Measurements from ENCODE around the gene C18orf32. TPM values are rescaled to one million over a fixed set of nuclear protein-coding genes. Genes with fewer than 3 reads are reported as not detected.
A peak's percentile ranks its signal among the peaks of the same experiment; 100 is the strongest.

C18orf32 gene
- total and polyA plus RNA-seq, 2 donors (not counting 1 experiment from before 2014, with no cell fraction given), result 11.9 to 39.1 TPM

- Histone ChIP-seq H2AFZ (ENCODE audit: low read length) (no peak overlapping the region), H3K27me3 (ENCODE audit: control insufficient read depth, insufficient read depth, low read length) (no peaks in the 10 kb centered on the region), H3K79me2 (ENCODE audit: control insufficient read depth, insufficient read depth, low read length) (no peaks in the 10 kb centered on the region), H3K4me2 (ENCODE audit: extremely low read depth, insufficient read depth, low read length) (no peak overlapping the region), H4K20me1 (ENCODE audit: control insufficient read depth, extremely low read depth, insufficient read depth, low read length) (no peaks in the 10 kb centered on the region), H3K27ac (ENCODE audit: insufficient read depth, low read length) (no peak overlapping the region), H3K9me3 (ENCODE audit: control insufficient read depth, insufficient read depth, low read depth, low read length) (no peaks in the 10 kb centered on the region), H3K36me3 (ENCODE audit: control insufficient read depth, insufficient read depth, low read length) (no peaks in the 10 kb centered on the region), H3K9ac (ENCODE audit: insufficient read depth, low read length) (no peak overlapping the region), H3K4me3 (replicated peaks in 1 of 4; ENCODE audit: control extremely low read depth in 1 of 4, insufficient read depth in 1 of 4, low read depth in 3 of 4, low read length in 4 of 4) (no peak overlapping the region), H3K4me1 (ENCODE audit: control insufficient read depth, extremely low read depth, insufficient read depth, low read length) (no peaks in the 10 kb centered on the region)
- DNase-seq (ENCODE audit: low read depth in 2 of 2), result no peak
- no peak for TF ChIP-seq EZH2 (IDR thresholded peaks at IDR 0.05; ENCODE audit: low read length, missing control alignments)
- TF ChIP-seq CTCF (conservative IDR thresholded peaks at IDR 0.05 in 1 of 2, IDR thresholded peaks at IDR 0.05 in 1 of 2; ENCODE audit: low read depth in 1 of 2, low read length in 2 of 2), result no peak
These were observed 54.4 kb downstream of the C18orf32 start for GRCh38 chr18:49432602-49433001.

DNA sequence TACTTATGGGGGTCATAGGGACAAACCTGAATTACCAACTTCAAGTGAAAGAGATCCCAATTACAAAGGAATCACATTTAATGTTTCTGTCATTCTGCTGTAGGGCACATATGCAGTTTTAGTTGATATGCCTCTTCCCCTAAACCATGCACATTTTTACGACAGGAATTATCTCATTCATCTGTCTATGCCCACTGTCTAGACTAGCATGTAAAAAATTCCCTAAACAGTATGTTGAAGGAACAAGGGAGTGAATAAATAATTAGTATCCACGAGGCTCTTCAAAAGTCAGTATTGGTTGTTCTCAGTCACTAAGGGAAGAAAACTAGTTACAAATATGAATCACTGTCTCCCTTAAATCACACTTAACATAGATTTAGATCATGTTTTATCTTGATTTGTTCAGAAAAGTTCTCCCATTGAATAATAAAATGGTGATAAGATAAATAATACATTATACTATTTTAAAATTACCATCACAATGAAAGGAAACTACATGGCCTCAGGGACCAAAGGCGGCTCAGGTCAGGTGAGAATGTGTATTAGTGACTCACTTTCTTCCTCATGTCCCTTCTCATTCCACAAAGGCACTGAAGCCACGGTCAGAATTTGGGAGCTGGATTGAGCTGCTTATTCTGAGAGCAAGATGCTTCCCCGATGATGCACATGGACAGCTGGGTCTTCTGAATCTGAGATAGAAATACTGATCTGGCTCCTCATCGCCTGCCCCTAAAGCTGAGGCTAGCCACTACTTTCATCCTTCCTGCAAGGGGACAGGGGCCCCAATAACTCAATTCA lies 55.7 kb downstream of the C18orf32 start:
- Histone ChIP-seq H4K20me1 (ENCODE audit: control insufficient read depth, extremely low read depth, insufficient read depth, low read length) (no peaks in the 10 kb centered on the region), H2AFZ (ENCODE audit: low read length) (no peak overlapping the region), H3K27me3 (ENCODE audit: control insufficient read depth, insufficient read depth, low read length) (no peaks in the 10 kb centered on the region), H3K4me3 (replicated peaks in 1 of 4; ENCODE audit: control extremely low read depth in 1 of 4, insufficient read depth in 1 of 4, low read depth in 3 of 4, low read length in 4 of 4) (no peak overlapping the region), H3K9me3 (ENCODE audit: control insufficient read depth, insufficient read depth, low read depth, low read length) (no peaks in the 10 kb centered on the region), H3K36me3 (ENCODE audit: control insufficient read depth, insufficient read depth, low read length) (no peaks in the 10 kb centered on the region), H3K27ac (ENCODE audit: insufficient read depth, low read length) (no peak overlapping the region), H3K4me2 (ENCODE audit: extremely low read depth, insufficient read depth, low read length) (no peak overlapping the region), H3K4me1 (ENCODE audit: control insufficient read depth, extremely low read depth, insufficient read depth, low read length) (no peaks in the 10 kb centered on the region), H3K9ac (ENCODE audit: insufficient read depth, low read length) (no peak overlapping the region), H3K79me2 (ENCODE audit: control insufficient read depth, insufficient read depth, low read length) (no peaks in the 10 kb centered on the region)
- peak in 1 of 2 donors; percentile 19 for DNase-seq (ENCODE audit: low read depth in 2 of 2)
- TF ChIP-seq EZH2 (IDR thresholded peaks at IDR 0.05; ENCODE audit: low read length, missing control alignments) (no peak), CTCF (conservative IDR thresholded peaks at IDR 0.05 in 1 of 2, IDR thresholded peaks at IDR 0.05 in 1 of 2; ENCODE audit: low read depth in 1 of 2, low read length in 2 of 2) (no peak)

Other genes with a start within 250 kb of the C18orf32 start
- gene DYM, start 26.6 kb downstream of the C18orf32 start, total RNA-seq, result 28.2 and 39.1 TPM in 2 replicates
- gene DYM, start 26.6 kb downstream of the C18orf32 start, polyA plus RNA-seq, result 26.0 and 36.2 TPM in 2 replicates
- 2,451 and 3,311 TPM in 2 replicates for gene RPL17, start 5.2 kb upstream of the C18orf32 start, total RNA-seq
- gene RPL17, start 5.2 kb upstream of the C18orf32 start, polyA plus RNA-seq, result 3,444 and 3,511 TPM in 2 replicates
- gene LIPG, start 74.8 kb upstream of the C18orf32 start, total RNA-seq, result 0.50 and 1.0 TPM in 2 replicates
- gene LIPG, start 74.8 kb upstream of the C18orf32 start, polyA plus RNA-seq, result 0.30 and 2.3 TPM in 2 replicates